H1 (cell line): ENCODE results near the gene RBFOX1. TPM values are rescaled to one million over a fixed set of nuclear protein-coding genes. Genes with fewer than 3 reads are reported as not detected.

Source experiments
- CTCF ChIA-PET: fragments of 300-600 bp; sonication (Branson Sonifier 250); formaldehyde crosslinking; loops from one replicate; lab custom pipeline; 2021; ENCODE audit not compliant: partially characterized antibody; lab: Charles Lee
- POLR2A ChIA-PET: fragments of 300-600 bp; sonication (Branson Sonifier 250); formaldehyde crosslinking; loops from one replicate; lab custom pipeline; 2021; ENCODE audit warnings: inconsistent platforms; ENCODE audit not compliant: partially characterized antibody; lab: Charles Lee
- DNase-seq, 2 experiments: peaks; one replicate each; pipeline versions ENCODE4 v3.0.0 to v3.0.0-alpha.2; 2010 to 2022; ENCODE audit warnings: low spot score in 2 of 2, low read depth in 1 of 2, mixed read lengths in 1 of 2
- FAIRE-seq: peaks from 2 replicates; lab custom pipeline; 2011; peaks lifted over from hg19 to GRCh38; lab: Jason Lieb, UNC
- H2AFZ ChIP-seq: 2 replicates; pipeline ENCODE4 v1.8.1; 2012; ENCODE audit warnings: low read length, inconsistent platforms
- H2AK5ac ChIP-seq: 2 replicates; pipeline ENCODE4 v1.6.1; 2013; ENCODE audit warnings: low read depth, low read length
- H2BK120ac ChIP-seq: replicated peaks from 2 replicates; pipeline ENCODE3; 2013; ENCODE audit warnings: low read depth, low read length, inconsistent platforms
- H2BK12ac ChIP-seq: 2 replicates; pipeline ENCODE4 v1.6.1; 2013; ENCODE audit warnings: low read depth, low read length
- H2BK15ac ChIP-seq: 2 replicates; pipeline ENCODE4 v1.6.1; 2013; ENCODE audit warnings: low read length
- H2BK20ac ChIP-seq: 2 replicates; pipeline ENCODE4 v1.6.1; 2013; ENCODE audit warnings: low read length
- H2BK5ac ChIP-seq: 2 replicates; pipeline ENCODE4 v1.6.1; 2013; ENCODE audit warnings: low read depth, low read length
- H3K14ac ChIP-seq: 2 replicates; pipeline ENCODE4 v1.6.1; 2013; ENCODE audit warnings: inconsistent platforms; ENCODE audit not compliant: insufficient read length
- H3K18ac ChIP-seq: 2 replicates; pipeline ENCODE4 v1.6.1; 2013; ENCODE audit warnings: low read length; ENCODE audit errors: extremely low read depth
- H3K23ac ChIP-seq: 2 replicates; pipeline ENCODE4 v1.6.1; 2013; ENCODE audit warnings: inconsistent platforms; ENCODE audit not compliant: insufficient read length
- H3K23me2 ChIP-seq: 2 replicates; pipeline ENCODE4 v1.6.1; 2013; ENCODE audit warnings: low read depth, low read length
- H3K27ac ChIP-seq: 2 replicates; pipeline ENCODE4 v1.6.1; 2011; ENCODE audit warnings: low read depth, low read length, inconsistent platforms
- H3K27me3 ChIP-seq, 4 experiments: replicated peaks in 1 of 4; 1 replicate in 1 of 4; 2 replicates in 3 of 4; pipeline versions ENCODE4 v1.6.1 to v1.8.1; 2011 to 2013; ENCODE audit warnings: low read length in 3 of 4, mild to moderate bottlenecking in 3 of 4, inconsistent platforms in 2 of 4, mixed read lengths in 2 of 4, moderate library complexity in 1 of 4; ENCODE audit not compliant: control insufficient read depth in 3 of 4, insufficient read depth in 3 of 4; ENCODE audit errors: extremely low read depth in 1 of 4
- H3K36me3 ChIP-seq, 4 experiments: 2 replicates each; pipeline versions ENCODE4 v1.6.1 to v1.8.1; 2011 to 2013; ENCODE audit warnings: mild to moderate bottlenecking in 4 of 4, low read length in 3 of 4, moderate library complexity in 2 of 4, control low read depth in 1 of 4, inconsistent platforms in 1 of 4; ENCODE audit not compliant: insufficient read depth in 4 of 4, control insufficient read depth in 2 of 4
- H3K4ac ChIP-seq: replicated peaks from 2 replicates; pipeline ENCODE3; 2013; ENCODE audit warnings: low read length, low read depth, mixed read lengths, inconsistent platforms; ENCODE audit not compliant: insufficient read length
- H3K4me1 ChIP-seq, 4 experiments: replicated peaks in 1 of 4; 1 replicate in 1 of 4; 2 replicates in 3 of 4; pipeline versions ENCODE4 v1.6.1 to v1.8.1; 2011 to 2013; ENCODE audit warnings: low read length in 3 of 4, inconsistent platforms in 2 of 4, mixed read lengths in 1 of 4; ENCODE audit not compliant: insufficient read depth in 4 of 4, control insufficient read depth in 3 of 4
- H3K4me2 ChIP-seq, 2 experiments: 2 replicates each; pipeline versions ENCODE4 v1.6.1 to v1.8.1; 2011 to 2013; ENCODE audit warnings: low read depth in 2 of 2, low read length in 2 of 2, control low read depth in 1 of 2, inconsistent platforms in 1 of 2, mild to moderate bottlenecking in 1 of 2; ENCODE audit not compliant: insufficient read depth in 1 of 2
- H3K4me3 ChIP-seq, 4 experiments: fragments of 200-600, 300-600 bp in 1 of 4; sonication (generic), shearing (Covaris generic), sonication (Bioruptor Twin) in 1 of 4; 2 replicates each; pipeline versions ENCODE4 v1.5.1 to v1.8.1; 2011 to 2016; ENCODE audit warnings: low read length in 4 of 4, low read depth in 3 of 4, control low read depth in 2 of 4, inconsistent platforms in 2 of 4, mild to moderate bottlenecking in 2 of 4, mixed read lengths in 1 of 4, moderate library complexity in 1 of 4; ENCODE audit not compliant: insufficient read depth in 2 of 4; ENCODE audit errors: extremely low read depth in 1 of 4
- H3K56ac ChIP-seq: replicated peaks from 2 replicates; pipeline ENCODE3; 2013; ENCODE audit warnings: low read depth, mild to moderate bottlenecking, mixed read lengths, low read length, inconsistent platforms; ENCODE audit not compliant: insufficient read length
- H3K79me1 ChIP-seq: 2 replicates; pipeline ENCODE4 v1.6.1; 2013; ENCODE audit warnings: low read depth, low read length, control low read depth
- H3K79me2 ChIP-seq, 2 experiments: 2 replicates each; pipeline versions ENCODE4 v1.6.1 to v1.8.1; 2012 to 2013; ENCODE audit warnings: low read length in 2 of 2, mild to moderate bottlenecking in 2 of 2, inconsistent platforms in 1 of 2; ENCODE audit not compliant: insufficient read depth in 2 of 2, control insufficient read depth in 1 of 2
- H3K9ac ChIP-seq, 4 experiments: replicated peaks in 1 of 4; 1 replicate in 1 of 4; 2 replicates in 3 of 4; pipeline versions ENCODE4 v1.6.1 to v1.8.1; 2011 to 2013; ENCODE audit warnings: low read depth in 3 of 4, low read length in 3 of 4, control low read depth in 2 of 4, mild to moderate bottlenecking in 2 of 4, moderate library complexity in 2 of 4, inconsistent platforms in 1 of 4; ENCODE audit errors: extremely low read depth in 1 of 4
- H3K9me3 ChIP-seq, 2 experiments: 2 replicates each; pipeline versions ENCODE4 v1.6.1 to v1.8.1; 2012 to 2013; ENCODE audit warnings: mild to moderate bottlenecking in 2 of 2, moderate library complexity in 2 of 2, control low read depth in 1 of 2, inconsistent platforms in 1 of 2, low read depth in 1 of 2, low read length in 1 of 2, mixed read lengths in 1 of 2; ENCODE audit not compliant: insufficient read depth in 2 of 2
- H4K20me1 ChIP-seq, 2 experiments: replicated peaks in 1 of 2; 2 replicates each; pipeline versions ENCODE3 to v1.8.1; 2011 to 2013; ENCODE audit warnings: inconsistent platforms in 2 of 2, low read length in 2 of 2, mild to moderate bottlenecking in 1 of 2; ENCODE audit not compliant: insufficient read depth in 2 of 2, control insufficient read depth in 1 of 2
- H4K5ac ChIP-seq: 2 replicates; pipeline ENCODE4 v1.6.1; 2013; ENCODE audit warnings: low read length, low read depth, mixed read lengths, inconsistent platforms; ENCODE audit not compliant: insufficient read length
- H4K8ac ChIP-seq: 2 replicates; pipeline ENCODE4 v1.8.0; 2013; ENCODE audit warnings: mild to moderate bottlenecking, moderate library complexity, low read length, inconsistent platforms; ENCODE audit not compliant: insufficient read depth; ENCODE audit errors: extremely low read depth
- H4K91ac ChIP-seq: replicated peaks from 2 replicates; pipeline ENCODE3; 2013; ENCODE audit warnings: low read length, mixed read lengths, inconsistent platforms; ENCODE audit not compliant: insufficient read length
- HDAC6 ChIP-seq: IDR thresholded peaks from one replicate; pipeline ENCODE4 v1.7.1; 2012; ENCODE audit warnings: low read depth, mild to moderate bottlenecking, inconsistent platforms, low read length, moderate library complexity
- RXRA ChIP-seq: IDR thresholded peaks from 2 replicates; pipeline ENCODE4 v1.6.1; 2011; ENCODE audit warnings: low read depth, mild to moderate bottlenecking, low read length, moderate library complexity; ENCODE audit not compliant: insufficient read depth
- WGBS, 2 experiments: shearing (Covaris generic) in 1 of 2; methylation state at CpG; one replicate each; pipeline versions ENCODE4 v1.1.6 to v1.1.7; 2013 to 2015; ENCODE audit warnings: low lambda C conversion rate in 2 of 2, mixed read lengths in 2 of 2, inconsistent platforms in 1 of 2, low coverage in 1 of 2, missing lambda C conversion rate in 1 of 2; ENCODE audit not compliant: insufficient replicate concordance in 2 of 2, insufficient coverage in 1 of 2, insufficient read length in 1 of 2; ENCODE audit errors: extremely low coverage in 1 of 2, missing lambda C conversion rate in 1 of 2; 5-methylcytosine and 5-hydroxymethylcytosine counted together
- polyA plus RNA-seq, 7 experiments: library from polyadenylated mRNA; depleted of rRNA in 3 of 7; stranded (reverse) in 5 of 7; unstranded in 2 of 7; fragments of >200 nt in 5 of 7; fragments of 200-250 nt in 2 of 7; gene quantifications; 1 replicate in 5 of 7; 2 replicates in 1 of 7; 4 replicates in 1 of 7; pipeline versions ENCODE4 v1.2.1 to v1.2.3, GENCODE V29; 2011 to 2013; ENCODE audit warnings: missing spikeins in 2 of 7, mixed read lengths in 2 of 7
- total RNA-seq: library from RNA; stranded (reverse); fragmentation: NEBNext Ultra II Directional; extraction: Animal tissue kit (Norgen Biotek cat#: 25700); gene quantifications from 2 replicates; pipeline ENCODE4 v1.2.1, GENCODE V29; 2021

Gene RBFOX1
- total and polyA plus RNA-seq, 2 of the 8 experiments (the other 6 are each of a cell fraction or from before 2014, with no cell fraction given): 1.7 to 2.8 TPM

DNA sequence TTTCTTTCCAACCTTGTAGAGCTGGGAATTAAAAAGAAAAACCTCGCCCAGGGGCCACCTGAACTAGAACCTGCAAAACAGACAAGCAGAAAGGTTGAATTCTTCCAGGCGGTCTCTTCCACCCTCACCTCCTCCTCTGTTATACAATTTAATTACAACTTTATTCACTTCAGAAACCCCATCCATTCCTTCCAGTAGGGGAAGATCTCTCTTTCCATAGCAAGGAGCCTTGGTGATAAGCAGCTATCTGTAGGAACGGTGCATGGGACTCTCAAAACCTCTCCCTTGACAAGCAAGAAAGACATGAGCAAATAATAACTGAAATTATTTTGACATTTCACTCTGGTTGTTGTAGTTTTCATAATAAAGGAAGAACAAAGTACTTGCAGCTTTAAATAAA, 176.0 kb downstream of the RBFOX1 start:
- H3K4ac ChIP-seq: no peak overlapping the region
- DNase-seq (no peak), FAIRE-seq (no peak)
- no peak for TF ChIP-seq RXRA
- no peak for TF ChIP-seq HDAC6

More for the DNA sequence above, 176.0 kb downstream of the RBFOX1 start:
- no peak overlapping the region for H4K5ac ChIP-seq
- no peaks in the 10 kb centered on the region for H4K20me1 ChIP-seq
- no peaks in the 10 kb centered on the region for H3K23me2 ChIP-seq
- 77% methylated on average over 3 of the region's 3 CpGs; no CpG with 5 or more reads in 1 of the 2 experiments for WGBS, 2 experiments
- H3K79me1 ChIP-seq: no peaks in the 10 kb centered on the region
- H2AFZ ChIP-seq: no peak overlapping the region
- H2BK15ac ChIP-seq: no peak overlapping the region
- no peak overlapping the region for H3K18ac ChIP-seq
- H3K4me2 ChIP-seq: no peak overlapping the region
- H2AK5ac ChIP-seq: no peak overlapping the region
- no peak overlapping the region for H3K23ac ChIP-seq
- no peaks in the 10 kb centered on the region for H3K79me2 ChIP-seq
- H3K27ac ChIP-seq: no peak overlapping the region
- no peak overlapping the region for H2BK120ac ChIP-seq
- H2BK20ac ChIP-seq: no peak overlapping the region
- CTCF ChIA-PET: interaction anchor here (0.9 to 1.9 kb wide), 5 partner anchors 8 to 85 kb away, joined by 3 to 5 read pairs (median 4); no protein-coding TSS in a partner anchor
- POLR2A ChIA-PET: interaction anchor here (0.8 kb wide), 1 partner anchor 24 kb away, joined by 3 read pairs; no protein-coding TSS in a partner anchor
- H3K14ac ChIP-seq: no peak overlapping the region
- H3K4me1 ChIP-seq: peaks cover 2 to 11% (median 4%) of the 10 kb centered on the region in 4 experiments; a peak in 6 of 7 replicates
- no peaks in the 10 kb centered on the region for H3K27me3 ChIP-seq
- no peaks in the 10 kb centered on the region for H3K36me3 ChIP-seq
- H3K4me3 ChIP-seq: no peak overlapping the region
- H3K9ac ChIP-seq: no peak overlapping the region
- H2BK5ac ChIP-seq: no peak overlapping the region
- H2BK12ac ChIP-seq: no peak overlapping the region
- no peak overlapping the region for H4K8ac ChIP-seq
- H3K56ac ChIP-seq: no peak overlapping the region
- H3K9me3 ChIP-seq: peaks cover 0 to 3% of the 10 kb centered on the region in 2 experiments; a peak in 1 of 4 replicates
- H4K91ac ChIP-seq: no peak overlapping the region
